ENCODE data around the gene COLEC11. TPM values are rescaled to one million over a fixed set of nuclear protein-coding genes. Genes with fewer than 3 reads are reported as not detected.

The COLEC11 gene
- total and polyA plus RNA-seq, 2 experiments from 2014 or later, result 21.5 to 22.6 TPM

GRCh38 chr2:3682811-3683210 lies 87.9 kb downstream of the COLEC11 start:
- no peak for DNase-seq (ENCODE audit: low spot score)
- WGBS (ENCODE audit: low lambda C conversion rate, missing lambda C conversion rate), result 91% methylated on average over 6 of the region's 6 CpGs
- Histone ChIP-seq H3K4me1 (ENCODE audit: insufficient read depth) (no peaks in the 10 kb centered on the region), H3K9me3 (ENCODE audit: low read depth) (no peaks in the 10 kb centered on the region), H3K4me3 (no peak overlapping the region), H2AFZ (no peak overlapping the region), H3K9me2 (replicated peaks; ENCODE audit: insufficient read depth) (no peaks in the 10 kb centered on the region), H3K27ac (no peak overlapping the region), H3K4me2 (no peak overlapping the region), H4K20me1 (ENCODE audit: insufficient read depth, poor library complexity, severe bottlenecking) (no peaks in the 10 kb centered on the region), H3K79me2 (no peaks in the 10 kb centered on the region), H3K36me3 (replicated peaks; ENCODE audit: insufficient read depth, low read depth) (no peaks in the 10 kb centered on the region), H3K27me3 (no peaks in the 10 kb centered on the region)
- no peak for TF ChIP-seq CTCF (IDR thresholded peaks at IDR 0.05; ENCODE audit: poor library complexity)
- no peak for TF ChIP-seq EZH2 (IDR thresholded peaks at IDR 0.05; ENCODE audit: borderline replicate concordance)
- TF ChIP-seq EZH2phosphoT487 (IDR thresholded peaks at IDR 0.05; ENCODE audit: low read depth, severe bottlenecking, unreplicated experiment), result no peak

- H3K4me2 ChIP-seq, result no peak overlapping the region
- H3K36me3 ChIP-seq (replicated peaks; ENCODE audit: insufficient read depth, low read depth), result no peaks in the 10 kb centered on the region
- no peaks in the 10 kb centered on the region for H3K4me1 ChIP-seq (ENCODE audit: insufficient read depth)
- no peaks in the 10 kb centered on the region for H3K9me3 ChIP-seq (ENCODE audit: low read depth)
- H3K79me2 ChIP-seq, result no peaks in the 10 kb centered on the region
- no peaks in the 10 kb centered on the region for H3K27me3 ChIP-seq
- no peak for TF ChIP-seq EZH2phosphoT487 (IDR thresholded peaks at IDR 0.05; ENCODE audit: low read depth, severe bottlenecking, unreplicated experiment)
- no peak for TF ChIP-seq EZH2 (IDR thresholded peaks at IDR 0.05; ENCODE audit: borderline replicate concordance)
- TF ChIP-seq CTCF (IDR thresholded peaks at IDR 0.05; ENCODE audit: poor library complexity), result no peak
- no peak overlapping the region for H3K27ac ChIP-seq
- DNase-seq (ENCODE audit: low spot score), result no peak
- H3K9me2 ChIP-seq (replicated peaks; ENCODE audit: insufficient read depth), result no peaks in the 10 kb centered on the region
- 52% methylated on average over 3 of the region's 3 CpGs for WGBS (ENCODE audit: low lambda C conversion rate, missing lambda C conversion rate)
- H3K4me3 ChIP-seq, result no peak overlapping the region
- H2AFZ ChIP-seq, result no peak overlapping the region
- no peaks in the 10 kb centered on the region for H4K20me1 ChIP-seq (ENCODE audit: insufficient read depth, poor library complexity, severe bottlenecking)
These were observed 89.0 kb downstream of the COLEC11 start for GRCh38 chr2:3683748-3684454.

- no peaks in the 10 kb centered on the region for H4K20me1 ChIP-seq (ENCODE audit: insufficient read depth, poor library complexity, severe bottlenecking)
- H3K9me2 ChIP-seq (replicated peaks; ENCODE audit: insufficient read depth), result no peaks in the 10 kb centered on the region
- DNase-seq (ENCODE audit: low spot score), result no peak
- H3K9me3 ChIP-seq (ENCODE audit: low read depth), result no peaks in the 10 kb centered on the region
- TF ChIP-seq EZH2phosphoT487 (IDR thresholded peaks at IDR 0.05; ENCODE audit: low read depth, severe bottlenecking, unreplicated experiment) (no peak), EZH2 (IDR thresholded peaks at IDR 0.05; ENCODE audit: borderline replicate concordance) (no peak)
- no peaks in the 10 kb centered on the region for H3K79me2 ChIP-seq
- H3K27me3 ChIP-seq, result no peaks in the 10 kb centered on the region
- no peaks in the 10 kb centered on the region for H3K4me1 ChIP-seq (ENCODE audit: insufficient read depth)
- no peak overlapping the region for H3K4me2 ChIP-seq
- no peak overlapping the region for H3K27ac ChIP-seq
- H3K36me3 ChIP-seq (replicated peaks; ENCODE audit: insufficient read depth, low read depth), result no peaks in the 10 kb centered on the region
- no peak overlapping the region for H2AFZ ChIP-seq
- H3K4me3 ChIP-seq, result no peak overlapping the region
These were observed 95.3 kb downstream of the COLEC11 start for GRCh38 chr2:3689998-3690748.

- no peak overlapping the region for H3K27ac ChIP-seq
- TF ChIP-seq EZH2 (IDR thresholded peaks at IDR 0.05; ENCODE audit: borderline replicate concordance) (no peak), CTCF (IDR thresholded peaks at IDR 0.05; ENCODE audit: poor library complexity) (peak; percentile 43)
- H4K20me1 ChIP-seq (ENCODE audit: insufficient read depth, poor library complexity, severe bottlenecking), result no peaks in the 10 kb centered on the region
- H3K79me2 ChIP-seq, result no peaks in the 10 kb centered on the region
- no peaks in the 10 kb centered on the region for H3K9me2 ChIP-seq (replicated peaks; ENCODE audit: insufficient read depth)
- no peak overlapping the region for H2AFZ ChIP-seq
- no peak overlapping the region for H3K4me3 ChIP-seq
- H3K4me1 ChIP-seq (ENCODE audit: insufficient read depth), result no peaks in the 10 kb centered on the region
- no peaks in the 10 kb centered on the region for H3K9me3 ChIP-seq (ENCODE audit: low read depth)
- no peaks in the 10 kb centered on the region for H3K27me3 ChIP-seq
- no peaks in the 10 kb centered on the region for H3K36me3 ChIP-seq (replicated peaks; ENCODE audit: insufficient read depth, low read depth)
- no peak overlapping the region for H3K4me2 ChIP-seq
- DNase-seq (ENCODE audit: low spot score), result no peak
These were observed 97.5 kb downstream of the COLEC11 start for GRCh38 chr2:3692375-3692774.

Data from hepatocyte (in vitro differentiated cells).